Stimulated activated CD4-positive, alpha-beta T cell treated with anti-CD3 and anti-CD28 coated beads, Interleukin-12 subunit alpha, Interleukin-12 subunit beta, amount 100 ng/mL, for 4 hours (primary cell): Measurements from ENCODE around the gene ITGA5.

Experiments
- DNase-seq: peaks from one replicate; pipeline ENCODE4 v3.0.0-alpha.2; 2020

Gene ITGA5

GRCh38 chr12:54419088-54419887, at the start of gene ITGA5:
Gene ITGA5 (minus strand): TSS chr12:54419266. CDS start chr12:54419198, 68 bp downstream.
- DNase-seq: peak; percentile 43

GRCh38 chr12:54465857-54466523, 46.9 kb upstream of the ITGA5 start:
- DNase-seq: no peak

GRCh38 chr12:54463484-54463883, 44.4 kb upstream of the ITGA5 start:
- no peak for DNase-seq

GRCh38 chr12:54463034-54463433, 44.0 kb upstream of the ITGA5 start:
- DNase-seq: no peak

GRCh38 chr12:54460317-54460923, 41.4 kb upstream of the ITGA5 start:
- DNase-seq: no peak

GRCh38 chr12:54459355-54459754, 40.3 kb upstream of the ITGA5 start:
- DNase-seq: no peak

GRCh38 chr12:54455760-54456469, 36.8 kb upstream of the ITGA5 start:
- DNase-seq: no peak

GRCh38 chr12:54452628-54453027, 33.6 kb upstream of the ITGA5 start:
- DNase-seq: no peak

- no peak for DNase-seq
Measured at GRCh38 chr12:54448344-54448743, 29.3 kb upstream of the ITGA5 start.

GRCh38 chr12:54447917-54448316, 28.9 kb upstream of the ITGA5 start:
- DNase-seq: no peak

GRCh38 chr12:54444206-54444605, 25.1 kb upstream of the ITGA5 start:
- no peak for DNase-seq

- DNase-seq: no peak
Measured at GRCh38 chr12:54443446-54443845, 24.4 kb upstream of the ITGA5 start.

- no peak for DNase-seq
Measured at GRCh38 chr12:54442961-54443360, 23.9 kb upstream of the ITGA5 start.

- no peak for DNase-seq
Measured at GRCh38 chr12:54442099-54442498, 23.0 kb upstream of the ITGA5 start.

GRCh38 chr12:54439521-54440255, 20.6 kb upstream of the ITGA5 start:
- no peak for DNase-seq

GRCh38 chr12:54439096-54439495, 20.0 kb upstream of the ITGA5 start:
- DNase-seq: no peak

- no peak for DNase-seq
Measured at GRCh38 chr12:54438517-54438916, 19.5 kb upstream of the ITGA5 start.

GRCh38 chr12:54437697-54438096, 18.6 kb upstream of the ITGA5 start:
- no peak for DNase-seq

GRCh38 chr12:54437243-54437642, 18.2 kb upstream of the ITGA5 start:
- no peak for DNase-seq

GRCh38 chr12:54432815-54433164, 13.7 kb upstream of the ITGA5 start:
- DNase-seq: no peak

- no peak for DNase-seq
Measured at GRCh38 chr12:54431911-54432814, 13.1 kb upstream of the ITGA5 start.
